Gastroesophageal sphincter (tissue), 2 donors: ENCODE results near the gene MMS19.

Experiments used
- EP300 ChIP-seq: sonication (generic); formaldehyde crosslinking; IDR thresholded peaks from one replicate; pipeline ENCODE4 v1.6.1; 2017; ENCODE audit warnings: antibody characterized with exemption, mild to moderate bottlenecking
- POLR2A ChIP-seq, 2 donors: fragments of 450-650 bp; IDR thresholded peaks; one replicate each; pipeline ENCODE4 v1.6.1; 2017; ENCODE audit warnings: antibody characterized with exemption in 2 of 2, mild to moderate bottlenecking in 2 of 2, moderate library complexity in 1 of 2

- TF ChIP-seq POLR2A (IDR thresholded peaks at IDR 0.05) (no peak), EP300 (no peak)
Observed at GRCh38 chr10:97416565-97416964, 81.7 kb downstream of the MMS19 start.
